ENCODE data around the gene TMEM158.

- no peak for TF ChIP-seq CTCF (IDR thresholded peaks at IDR 0.05; ENCODE audit: low read length)
- no peak for TF ChIP-seq EZH2phosphoT487 (IDR thresholded peaks at IDR 0.05; ENCODE audit: low read length)
- TF ChIP-seq EZH2 (optimal IDR thresholded peaks at IDR 0.05; ENCODE audit: low read depth, low read length) = no peak
These were observed 41.0 kb downstream of the TMEM158 start for GRCh38 chr3:45185052-45185451.
